Measurements from ENCODE around the gene PPY.

Gene PPY

GRCh38 chr17:43953746-43954145 is 11.5 kb upstream of the PPY start, which contains the start of gene PYY:
PYY (minus strand) TSS chr17:43953940; CDS start chr17:43953483, 457 bp downstream.
- Histone ChIP-seq H3K79me2 (ENCODE audit: insufficient read depth, low read length) (no peaks in the 10 kb centered on the region), H3K9ac (ENCODE audit: low read depth, low read length, poor library complexity, severe bottlenecking) (no peak within 1 kb of the TSS), H3K36me3 (ENCODE audit: insufficient read depth, low read length) (no peaks in the 10 kb centered on the region), H2AFZ (ENCODE audit: low read length) (no peak within 1 kb of the TSS), H3F3A (ENCODE audit: low read depth) (no peaks in the 10 kb centered on the region), H3K9me3 (ENCODE audit: insufficient read depth, low read depth, low read length) (no peaks in the 10 kb centered on the region), H3K9me2 (replicated peaks; ENCODE audit: low read depth, low read length) (no peaks in the 10 kb centered on the region), H3K4me2 (ENCODE audit: low read depth, low read length, poor library complexity, severe bottlenecking) (no peak within 1 kb of the TSS), H3K4me3 (ENCODE audit: low read length, poor library complexity, severe bottlenecking) (no peak within 1 kb of the TSS), H3K27me3 (ENCODE audit: insufficient read depth, low read length, poor library complexity, severe bottlenecking) (no peaks in the 10 kb centered on the region), H3K4me1 (ENCODE audit: insufficient read depth, low read length, poor library complexity, severe bottlenecking) (no peaks in the 10 kb centered on the region), H4K20me1 (ENCODE audit: insufficient read depth, low read length, poor library complexity, severe bottlenecking) (no peaks in the 10 kb centered on the region)
- no peak for TF ChIP-seq EZH2phosphoT487 (IDR thresholded peaks at IDR 0.05; ENCODE audit: borderline replicate concordance)
- no peak for TF ChIP-seq CTCF (conservative IDR thresholded peaks at IDR 0.05; ENCODE audit: low read length)

- Histone ChIP-seq H3K9me3 (ENCODE audit: insufficient read depth, low read depth, low read length) (no peaks in the 10 kb centered on the region), H3K4me1 (ENCODE audit: insufficient read depth, low read length, poor library complexity, severe bottlenecking) (peaks cover under 1% of the 10 kb centered on the region), H3K27me3 (ENCODE audit: insufficient read depth, low read length, poor library complexity, severe bottlenecking) (no peaks in the 10 kb centered on the region), H4K20me1 (ENCODE audit: insufficient read depth, low read length, poor library complexity, severe bottlenecking) (no peaks in the 10 kb centered on the region), H3K79me2 (ENCODE audit: insufficient read depth, low read length) (no peaks in the 10 kb centered on the region), H2AFZ (ENCODE audit: low read length) (no peak overlapping the region), H3K36me3 (ENCODE audit: insufficient read depth, low read length) (no peaks in the 10 kb centered on the region), H3F3A (ENCODE audit: low read depth) (no peaks in the 10 kb centered on the region), H3K4me2 (ENCODE audit: low read depth, low read length, poor library complexity, severe bottlenecking) (no peak overlapping the region), H3K4me3 (ENCODE audit: low read length, poor library complexity, severe bottlenecking) (no peak overlapping the region), H3K9ac (ENCODE audit: low read depth, low read length, poor library complexity, severe bottlenecking) (no peak overlapping the region), H3K9me2 (replicated peaks; ENCODE audit: low read depth, low read length) (no peaks in the 10 kb centered on the region)
- TF ChIP-seq CTCF (conservative IDR thresholded peaks at IDR 0.05; ENCODE audit: low read length) (no peak), EZH2phosphoT487 (IDR thresholded peaks at IDR 0.05; ENCODE audit: borderline replicate concordance) (no peak)
Measured at GRCh38 chr17:43952724-43953666, 10.7 kb upstream of the PPY start.

GRCh38 chr17:43952351-43952723 is 10.1 kb upstream of the PPY start:
- no peak overlapping the region for H3K4me3 ChIP-seq (ENCODE audit: low read length, poor library complexity, severe bottlenecking)
- no peak overlapping the region for H3K4me2 ChIP-seq (ENCODE audit: low read depth, low read length, poor library complexity, severe bottlenecking)

More at GRCh38 chr17:43952351-43952723, 10.1 kb upstream of the PPY start:
- no peak overlapping the region for H3K9ac ChIP-seq (ENCODE audit: low read depth, low read length, poor library complexity, severe bottlenecking)
- no peak for TF ChIP-seq CTCF (conservative IDR thresholded peaks at IDR 0.05; ENCODE audit: low read length)
- TF ChIP-seq EZH2phosphoT487 (IDR thresholded peaks at IDR 0.05; ENCODE audit: borderline replicate concordance) = no peak
- H3K4me1 ChIP-seq (ENCODE audit: insufficient read depth, low read length, poor library complexity, severe bottlenecking) = peaks cover 2% of the 10 kb centered on the region
- H4K20me1 ChIP-seq (ENCODE audit: insufficient read depth, low read length, poor library complexity, severe bottlenecking) = no peaks in the 10 kb centered on the region
- no peaks in the 10 kb centered on the region for H3K27me3 ChIP-seq (ENCODE audit: insufficient read depth, low read length, poor library complexity, severe bottlenecking)
- no peaks in the 10 kb centered on the region for H3K9me2 ChIP-seq (replicated peaks; ENCODE audit: low read depth, low read length)
- no peaks in the 10 kb centered on the region for H3K9me3 ChIP-seq (ENCODE audit: insufficient read depth, low read depth, low read length)
- H3K36me3 ChIP-seq (ENCODE audit: insufficient read depth, low read length) = no peaks in the 10 kb centered on the region
- no peak overlapping the region for H2AFZ ChIP-seq (ENCODE audit: low read length)
- H3F3A ChIP-seq (ENCODE audit: low read depth) = no peaks in the 10 kb centered on the region
- H3K79me2 ChIP-seq (ENCODE audit: insufficient read depth, low read length) = no peaks in the 10 kb centered on the region
